Femur (tissue), 1 donor: ENCODE data around the gene CHCHD6.

Experiments used
- DNase-seq: peaks from one replicate; pipeline ENCODE4 v3.0.0-alpha.2; 2017

The CHCHD6 gene

GRCh38 chr3:126706631-126707030 lies 2.6 kb downstream of the CHCHD6 start:
- no peak for DNase-seq

- no peak for DNase-seq
These were observed 7.2 kb downstream of the CHCHD6 start for GRCh38 chr3:126711121-126711760.

GRCh38 chr3:126713199-126713598 lies 9.2 kb downstream of the CHCHD6 start:
- no peak for DNase-seq

DNA sequence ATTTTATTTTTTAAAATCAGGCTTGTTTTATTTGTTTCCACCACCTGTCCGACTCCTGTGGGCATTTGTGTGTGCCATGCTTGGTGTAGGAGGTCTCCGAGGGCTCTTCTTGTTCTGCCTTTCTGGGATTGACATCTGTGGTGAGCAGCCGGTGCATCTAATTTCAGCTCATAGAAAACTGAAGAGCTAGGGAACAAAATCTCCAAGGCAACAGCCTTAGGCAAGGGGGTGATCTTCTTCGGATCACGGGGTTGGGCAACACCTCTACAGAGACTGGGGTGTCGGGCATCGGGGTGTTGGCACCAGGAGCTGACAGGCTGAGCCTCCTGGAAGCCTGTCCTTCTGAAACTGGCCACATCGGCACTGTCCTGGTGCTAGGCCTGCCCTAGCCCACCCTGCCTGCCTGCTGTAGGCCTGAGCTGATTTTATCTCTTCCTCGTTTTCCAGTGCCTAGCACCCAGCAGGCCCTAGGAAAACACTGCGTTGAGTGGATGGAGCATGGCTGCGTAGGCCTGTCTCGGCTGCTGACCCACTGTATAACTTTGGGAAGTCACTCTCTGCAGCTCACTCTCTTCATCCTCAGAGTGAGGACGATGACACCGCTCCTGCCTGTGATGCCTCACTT lies 10.3 kb downstream of the CHCHD6 start:
- DNase-seq: no peak

DNA sequence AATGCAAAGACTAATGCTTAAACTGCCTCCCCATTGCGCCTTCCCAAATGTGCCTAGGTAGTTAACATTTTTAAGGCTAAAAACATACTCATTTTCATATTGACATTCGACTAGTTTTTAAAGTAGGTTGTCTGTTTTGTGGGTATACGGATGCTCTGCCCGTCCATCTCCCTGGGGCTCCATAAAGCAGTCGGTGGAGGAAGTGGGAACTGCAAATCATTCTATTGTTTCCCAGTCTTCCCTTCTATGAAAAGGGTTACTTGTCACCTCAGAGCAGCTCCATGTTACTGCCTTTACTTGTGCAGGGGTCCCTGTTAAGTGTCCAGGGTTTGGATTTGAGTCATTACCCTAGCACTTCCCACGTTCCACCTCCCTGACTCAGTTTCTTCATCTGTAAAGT lies 10.9 kb downstream of the CHCHD6 start:
- no peak for DNase-seq

GRCh38 chr3:126715432-126715831 lies 11.4 kb downstream of the CHCHD6 start:
- no peak for DNase-seq

- DNase-seq: no peak
These were observed 12.0 kb downstream of the CHCHD6 start for GRCh38 chr3:126716057-126716456.

- DNase-seq: no peak
These were observed 14.8 kb downstream of the CHCHD6 start for GRCh38 chr3:126718561-126719445.

DNA sequence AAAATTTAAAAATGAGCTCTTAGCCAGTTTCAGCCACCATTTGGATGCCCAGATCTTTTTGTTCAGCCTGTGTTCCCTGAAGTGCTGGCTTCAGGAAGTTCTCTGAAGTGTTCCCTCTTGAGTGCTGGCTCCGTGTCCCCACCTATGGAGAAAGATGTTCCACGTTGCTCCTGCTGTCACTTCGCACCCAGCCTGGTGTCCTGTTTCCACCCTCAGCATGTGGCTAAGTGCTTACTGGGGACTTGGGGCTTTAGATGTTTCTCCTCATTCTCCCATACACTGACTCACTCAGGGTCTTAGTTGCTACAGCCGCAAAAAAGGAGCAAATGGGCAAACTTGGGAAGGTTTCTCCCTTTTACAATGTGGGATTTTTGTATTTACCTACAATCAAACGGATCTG lies 16.6 kb downstream of the CHCHD6 start:
- DNase-seq: no peak

- DNase-seq: no peak
These were observed 17.2 kb downstream of the CHCHD6 start for GRCh38 chr3:126721246-126721645.

GRCh38 chr3:126723237-126723636 lies 19.2 kb downstream of the CHCHD6 start:
- no peak for DNase-seq

DNA sequence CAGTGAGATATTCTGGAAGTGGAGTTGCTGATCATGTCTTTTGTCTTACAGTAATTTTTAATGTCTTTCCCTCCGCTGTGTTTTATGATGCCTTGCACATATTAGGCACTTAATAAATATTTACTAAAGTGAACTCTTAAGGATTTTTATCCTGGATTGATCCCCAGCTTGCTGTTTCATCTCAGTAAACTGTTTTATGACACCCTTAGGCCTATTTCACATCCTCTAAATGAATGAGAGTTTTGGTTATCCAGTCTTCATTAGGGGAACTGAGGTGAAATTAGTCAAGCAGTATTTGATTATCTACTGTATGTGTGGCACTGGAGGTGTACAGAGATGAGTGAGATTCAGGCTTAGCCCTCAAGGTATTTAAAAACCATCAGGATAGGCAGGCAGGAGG lies 19.8 kb downstream of the CHCHD6 start:
- DNase-seq: no peak

- DNase-seq: no peak
These were observed 24.6 kb downstream of the CHCHD6 start for GRCh38 chr3:126728680-126729079.

DNA sequence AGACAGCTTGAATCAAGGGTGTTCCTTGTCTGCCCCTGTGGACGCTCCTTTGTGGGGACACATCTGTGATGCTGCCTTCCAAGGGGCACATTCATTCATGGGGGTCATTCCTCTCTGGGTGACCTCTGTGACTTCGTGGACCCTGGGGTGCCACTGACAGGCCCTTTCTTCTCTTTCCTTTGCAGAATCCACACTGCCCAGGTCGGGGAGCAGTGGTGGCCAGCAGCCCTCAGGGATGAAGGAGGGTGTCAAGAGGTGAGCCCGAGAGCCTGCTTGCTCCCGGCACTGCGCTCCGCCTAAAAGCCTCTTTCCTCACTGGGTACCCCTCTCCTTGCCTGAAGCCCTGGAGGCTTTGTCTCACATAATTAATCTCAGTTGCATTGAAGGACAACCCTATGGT lies 26.3 kb downstream of the CHCHD6 start:
- DNase-seq: no peak

GRCh38 chr3:126731044-126731443 lies 27.0 kb downstream of the CHCHD6 start:
- DNase-seq: no peak

- DNase-seq: no peak
These were observed 28.4 kb downstream of the CHCHD6 start for GRCh38 chr3:126732281-126733060.

DNA sequence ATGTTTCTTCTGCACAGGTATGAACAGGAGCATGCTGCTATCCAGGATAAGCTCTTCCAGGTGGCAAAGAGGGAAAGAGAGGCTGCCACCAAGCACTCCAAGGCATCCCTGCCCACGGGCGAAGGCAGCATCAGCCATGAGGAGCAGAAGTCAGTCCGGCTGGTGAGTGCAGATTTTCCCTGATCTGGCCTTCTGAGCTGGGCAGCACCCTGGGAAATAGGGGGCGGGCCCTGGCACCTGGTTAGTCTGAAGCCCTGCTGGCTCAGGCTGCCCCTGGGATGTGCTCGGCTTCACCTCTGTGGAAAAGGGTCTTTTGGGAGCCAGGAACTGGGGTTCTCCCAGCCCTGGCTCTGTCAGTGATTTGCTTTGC lies 29.0 kb downstream of the CHCHD6 start:
- no peak for DNase-seq

- DNase-seq: no peak
These were observed 30.2 kb downstream of the CHCHD6 start for GRCh38 chr3:126734106-126734723.

GRCh38 chr3:126737527-126737926 lies 33.5 kb downstream of the CHCHD6 start:
- DNase-seq: no peak

DNA sequence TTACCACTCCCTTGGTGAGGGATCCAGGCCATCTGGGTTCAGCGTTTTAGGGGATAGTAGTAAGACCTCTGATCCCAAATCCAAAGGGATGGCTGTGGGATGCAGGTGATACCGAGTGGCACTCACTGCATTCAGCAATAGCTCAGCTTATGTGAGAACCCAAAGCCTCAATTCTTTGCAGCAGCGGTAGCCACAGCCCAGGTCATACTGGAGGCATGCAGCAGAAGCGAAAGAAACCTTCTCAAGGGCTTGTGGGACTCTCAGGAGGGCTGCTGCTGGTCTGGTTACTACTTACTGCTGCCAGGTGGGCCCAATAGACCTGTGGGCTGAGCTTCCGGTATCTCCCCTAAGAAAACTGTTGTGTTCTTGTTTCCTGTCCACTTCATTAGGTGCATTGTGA lies 38.0 kb downstream of the CHCHD6 start:
- DNase-seq: no peak

DNA sequence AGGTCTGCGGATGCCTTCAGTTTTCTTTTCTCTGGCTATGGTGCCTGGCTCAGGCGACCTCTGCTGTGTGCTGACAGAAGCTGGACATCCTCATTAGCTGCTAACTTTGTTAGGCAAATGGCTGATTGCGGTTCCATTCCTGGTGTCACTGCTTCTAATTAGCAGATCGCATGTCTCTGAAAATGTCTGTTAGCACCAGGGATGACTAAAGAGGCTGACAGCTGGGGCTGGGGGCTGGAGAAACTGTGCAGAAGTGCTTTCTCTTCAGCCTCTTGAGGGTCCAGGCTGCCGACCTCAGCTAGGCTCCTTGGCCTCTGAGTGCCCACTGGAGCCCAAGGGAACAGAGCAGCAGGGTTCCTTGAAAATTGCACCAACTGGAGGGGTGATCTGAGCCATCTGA lies 39.3 kb downstream of the CHCHD6 start:
- no peak for DNase-seq

- no peak for DNase-seq
These were observed 39.7 kb downstream of the CHCHD6 start for GRCh38 chr3:126743781-126744180.
